ENCODE measurements around the gene HIVEP2.

Gene HIVEP2

DNA sequence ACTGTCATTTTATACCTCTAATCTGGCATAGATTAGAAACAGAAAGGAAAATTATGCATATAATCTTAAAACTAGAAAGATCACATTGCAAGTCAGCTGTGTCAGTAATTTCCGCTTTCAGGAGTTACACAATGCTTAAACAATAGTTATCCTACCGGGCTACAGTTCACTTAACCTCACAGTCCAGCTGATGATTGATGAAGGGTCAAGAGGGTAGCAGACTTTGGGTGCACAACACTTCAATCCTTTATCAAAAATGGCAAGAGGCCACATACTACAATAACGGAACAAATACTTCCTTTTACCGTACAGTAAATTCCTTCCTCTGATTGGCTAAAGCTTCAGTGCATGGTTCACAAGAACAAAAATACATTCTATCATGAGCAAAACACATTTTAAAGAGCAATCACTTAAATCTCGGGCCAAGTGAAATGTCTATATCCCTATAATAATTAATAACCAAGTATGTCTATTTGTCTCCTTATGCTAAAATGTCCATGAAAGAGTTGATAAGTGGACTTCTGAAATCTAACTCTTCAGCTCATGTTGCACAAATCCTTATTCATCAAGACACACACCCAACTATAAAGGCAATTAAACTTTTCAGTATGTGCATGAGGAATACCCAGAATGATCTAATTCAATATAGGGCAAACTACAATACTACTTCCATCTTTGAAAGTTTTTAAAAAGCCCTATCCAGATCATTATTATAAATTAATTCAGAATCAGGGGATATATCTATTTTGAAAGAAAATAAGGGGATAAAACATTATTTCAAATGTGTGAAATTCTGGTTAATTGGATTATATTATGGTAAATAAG lies 76.8 kb downstream of the HIVEP2 start:
- TF ChIP-seq, protein P1, sequence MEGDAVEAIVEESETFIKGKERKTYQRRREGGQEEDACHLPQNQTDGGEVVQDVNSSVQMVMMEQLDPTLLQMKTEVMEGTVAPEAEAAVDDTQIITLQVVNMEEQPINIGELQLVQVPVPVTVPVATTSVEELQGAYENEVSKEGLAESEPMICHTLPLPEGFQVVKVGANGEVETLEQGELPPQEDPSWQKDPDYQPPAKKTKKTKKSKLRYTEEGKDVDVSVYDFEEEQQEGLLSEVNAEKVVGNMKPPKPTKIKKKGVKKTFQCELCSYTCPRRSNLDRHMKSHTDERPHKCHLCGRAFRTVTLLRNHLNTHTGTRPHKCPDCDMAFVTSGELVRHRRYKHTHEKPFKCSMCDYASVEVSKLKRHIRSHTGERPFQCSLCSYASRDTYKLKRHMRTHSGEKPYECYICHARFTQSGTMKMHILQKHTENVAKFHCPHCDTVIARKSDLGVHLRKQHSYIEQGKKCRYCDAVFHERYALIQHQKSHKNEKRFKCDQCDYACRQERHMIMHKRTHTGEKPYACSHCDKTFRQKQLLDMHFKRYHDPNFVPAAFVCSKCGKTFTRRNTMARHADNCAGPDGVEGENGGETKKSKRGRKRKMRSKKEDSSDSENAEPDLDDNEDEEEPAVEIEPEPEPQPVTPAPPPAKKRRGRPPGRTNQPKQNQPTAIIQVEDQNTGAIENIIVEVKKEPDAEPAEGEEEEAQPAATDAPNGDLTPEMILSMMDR (IDR thresholded peaks at IDR 0.05) = no peak

- TF ChIP-seq, protein P1 (IDR thresholded peaks at IDR 0.05) = no peak
Observed at GRCh38 chr6:142867355-142867801, 77.6 kb downstream of the HIVEP2 start.

DNA sequence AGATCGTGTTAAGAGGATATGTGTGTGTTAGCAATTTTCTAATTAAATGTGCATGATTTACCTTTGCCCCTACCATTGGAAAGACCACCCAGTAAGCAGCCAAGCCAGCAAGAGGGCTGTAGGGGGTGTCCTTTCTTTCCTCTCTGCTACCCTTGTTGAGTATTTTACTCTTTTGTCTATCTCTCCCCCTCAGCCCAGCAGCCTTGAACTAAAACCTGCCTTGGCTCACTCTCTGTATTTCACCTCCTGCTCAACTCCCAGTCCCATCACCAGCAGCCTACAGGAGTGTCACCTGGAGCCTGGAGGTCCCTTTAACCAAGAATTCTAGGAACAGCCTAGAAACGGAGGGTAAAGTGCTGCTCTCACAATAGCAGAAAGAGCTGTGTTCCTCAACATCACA lies 81.0 kb downstream of the HIVEP2 start:
- TF ChIP-seq, protein P1 (IDR thresholded peaks at IDR 0.05) = no peak

GRCh38 chr6:142861711-142862110 lies 83.3 kb downstream of the HIVEP2 start:
- TF ChIP-seq, protein P1 (IDR thresholded peaks at IDR 0.05) = no peak

GRCh38 chr6:142860498-142860897 lies 84.5 kb downstream of the HIVEP2 start:
- TF ChIP-seq, protein P1 (IDR thresholded peaks at IDR 0.05) = no peak

DNA sequence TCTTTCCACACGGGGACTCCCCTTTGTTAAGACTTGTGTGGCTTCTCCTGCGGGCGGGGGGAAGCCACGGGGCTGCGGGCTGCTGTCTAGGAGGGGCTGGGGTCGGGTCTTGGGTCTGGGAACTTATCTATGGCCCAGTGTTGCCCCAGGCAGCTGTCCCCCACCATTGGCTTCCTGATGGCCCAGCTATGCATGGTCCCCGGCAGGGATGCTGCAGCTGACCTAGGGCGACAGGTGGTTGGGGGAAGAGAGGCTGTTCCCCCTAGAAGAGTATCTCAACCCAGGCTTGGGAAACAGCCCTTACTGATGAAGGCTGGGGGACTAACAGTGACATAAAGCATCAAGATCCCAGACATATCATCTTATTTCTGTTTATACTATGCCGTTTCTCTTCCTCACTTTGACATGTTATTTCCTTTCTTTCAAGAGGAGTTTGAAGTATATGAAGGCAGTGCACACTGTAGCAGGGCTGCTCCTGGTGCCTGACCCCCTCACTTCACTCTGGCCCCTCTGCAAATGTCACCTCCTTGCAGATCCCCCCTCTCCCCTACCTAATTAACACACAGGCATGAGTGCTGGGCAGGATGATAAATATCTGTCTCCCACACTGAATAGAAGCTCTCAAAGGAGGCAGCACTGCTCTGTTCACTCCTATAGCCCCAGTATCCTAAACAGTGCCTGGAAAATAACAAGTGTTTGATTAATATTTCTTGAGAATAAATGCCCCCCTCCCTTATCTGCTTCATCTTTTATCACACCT lies 87.0 kb downstream of the HIVEP2 start:
- TF ChIP-seq, protein P1 (IDR thresholded peaks at IDR 0.05) = no peak

GRCh38 chr6:142857233-142857761 lies 87.7 kb downstream of the HIVEP2 start:
- TF ChIP-seq, protein P1 (IDR thresholded peaks at IDR 0.05) = no peak

Measured in LNCAP (cell line).